Measurements from ENCODE around the gene CLCN4.

The CLCN4 gene

DNA sequence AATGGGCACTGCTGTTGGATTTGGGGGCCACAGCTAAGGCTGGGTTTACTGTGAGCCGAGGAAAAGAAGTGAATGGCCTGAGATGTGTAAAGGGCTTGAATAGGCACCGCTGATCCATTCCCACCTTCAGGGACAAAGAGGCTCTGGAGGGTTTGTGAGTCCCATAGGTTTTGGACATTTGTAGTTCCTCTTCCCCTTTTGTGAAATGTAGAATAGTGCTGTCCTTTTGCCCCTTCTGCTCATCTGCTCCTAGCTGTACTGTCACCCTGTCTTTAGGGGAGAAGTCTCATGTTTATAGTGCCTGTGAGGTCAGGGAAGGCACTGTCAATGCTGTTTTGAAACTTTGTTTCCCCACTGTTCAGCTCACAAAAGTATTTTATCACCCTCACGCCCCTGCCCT, 26.4 kb upstream of the CLCN4 start:
- DNase-seq (ENCODE audit: low read depth) = no peak

DNA sequence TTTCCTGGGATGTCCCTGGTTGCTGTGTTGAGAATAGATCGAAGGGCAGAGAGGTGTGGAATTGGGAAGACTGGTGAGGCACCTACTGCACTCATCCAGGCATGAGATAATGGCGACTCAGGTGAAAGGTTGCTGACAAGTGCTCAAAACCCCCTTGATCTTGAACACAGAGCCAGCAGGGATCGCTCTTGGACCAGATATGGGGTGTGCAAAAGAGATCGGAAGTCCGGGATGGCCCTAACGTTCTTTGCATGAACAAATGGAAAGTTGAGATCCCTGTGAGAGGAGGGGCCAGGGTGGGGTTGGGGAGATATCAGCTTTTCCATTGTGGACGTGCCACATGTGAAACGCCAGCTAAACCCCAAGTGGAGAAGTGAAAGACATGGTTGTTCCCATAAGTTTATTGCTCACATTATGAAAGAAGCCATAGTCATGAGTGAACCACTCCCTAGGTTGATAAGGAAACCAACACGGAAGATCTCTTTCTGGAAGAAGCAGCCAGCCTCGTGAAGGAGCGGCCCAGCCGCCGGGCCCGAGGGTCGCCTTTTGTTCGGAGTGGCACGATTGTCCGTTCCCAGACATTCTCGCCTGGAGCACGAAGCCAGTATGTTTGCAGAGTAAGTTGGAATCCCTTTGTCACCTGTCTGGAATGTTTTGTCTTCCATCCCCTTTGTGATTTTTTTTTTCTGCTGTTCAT, 22.6 kb upstream of the CLCN4 start:
- no peak for DNase-seq (ENCODE audit: low read depth)

DNA sequence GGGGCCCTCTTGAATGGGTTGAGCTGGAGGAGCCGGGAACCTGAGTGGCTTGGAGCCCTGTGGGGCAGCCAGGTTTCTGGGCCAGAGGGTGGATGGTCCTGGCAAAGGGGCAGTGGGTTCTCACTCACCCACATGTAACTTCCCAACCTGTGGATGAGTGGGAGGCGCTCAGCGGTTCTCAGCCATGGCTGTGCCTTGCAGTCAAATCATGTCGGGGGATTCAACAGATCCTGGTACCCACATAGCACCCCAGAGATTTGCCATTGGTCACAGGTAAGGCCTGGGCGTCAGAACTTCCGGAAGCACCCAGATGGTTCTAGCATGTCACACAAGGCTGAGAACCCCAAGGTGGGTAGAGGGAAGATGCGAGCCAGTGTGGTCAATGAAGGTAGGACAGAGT, 21.9 kb upstream of the CLCN4 start:
- no peak for DNase-seq (ENCODE audit: low read depth)

- DNase-seq (ENCODE audit: low read depth) = no peak
These were observed 21.0 kb upstream of the CLCN4 start for GRCh38 chrX:10135561-10136399.

DNA sequence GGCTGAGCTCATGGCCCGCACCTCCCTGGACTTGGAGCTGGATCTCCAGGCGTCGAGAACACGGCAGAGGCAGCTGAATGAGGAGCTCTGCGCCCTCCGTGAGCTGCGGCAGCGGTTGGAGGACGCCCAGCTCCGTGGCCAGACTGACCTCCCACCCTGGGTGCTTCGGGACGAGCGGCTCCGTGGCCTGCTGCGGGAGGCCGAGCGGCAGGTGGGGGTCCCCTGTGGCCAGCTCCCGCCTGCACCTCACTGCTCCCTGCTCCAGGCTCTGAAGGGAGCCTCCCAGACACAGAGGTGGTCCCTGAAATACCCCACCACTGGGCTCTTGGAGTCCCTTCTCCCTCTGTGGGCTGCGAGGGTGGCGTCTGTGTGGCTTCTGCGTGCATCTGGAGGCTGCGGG, 18.0 kb upstream of the CLCN4 start:
- DNase-seq (ENCODE audit: low read depth) = no peak

GRCh38 chrX:10140264-10140663, 16.5 kb upstream of the CLCN4 start:
- no peak for DNase-seq (ENCODE audit: low read depth)

- no peak for DNase-seq (ENCODE audit: low read depth)
These were observed 14.7 kb upstream of the CLCN4 start for GRCh38 chrX:10142041-10142599.

DNA sequence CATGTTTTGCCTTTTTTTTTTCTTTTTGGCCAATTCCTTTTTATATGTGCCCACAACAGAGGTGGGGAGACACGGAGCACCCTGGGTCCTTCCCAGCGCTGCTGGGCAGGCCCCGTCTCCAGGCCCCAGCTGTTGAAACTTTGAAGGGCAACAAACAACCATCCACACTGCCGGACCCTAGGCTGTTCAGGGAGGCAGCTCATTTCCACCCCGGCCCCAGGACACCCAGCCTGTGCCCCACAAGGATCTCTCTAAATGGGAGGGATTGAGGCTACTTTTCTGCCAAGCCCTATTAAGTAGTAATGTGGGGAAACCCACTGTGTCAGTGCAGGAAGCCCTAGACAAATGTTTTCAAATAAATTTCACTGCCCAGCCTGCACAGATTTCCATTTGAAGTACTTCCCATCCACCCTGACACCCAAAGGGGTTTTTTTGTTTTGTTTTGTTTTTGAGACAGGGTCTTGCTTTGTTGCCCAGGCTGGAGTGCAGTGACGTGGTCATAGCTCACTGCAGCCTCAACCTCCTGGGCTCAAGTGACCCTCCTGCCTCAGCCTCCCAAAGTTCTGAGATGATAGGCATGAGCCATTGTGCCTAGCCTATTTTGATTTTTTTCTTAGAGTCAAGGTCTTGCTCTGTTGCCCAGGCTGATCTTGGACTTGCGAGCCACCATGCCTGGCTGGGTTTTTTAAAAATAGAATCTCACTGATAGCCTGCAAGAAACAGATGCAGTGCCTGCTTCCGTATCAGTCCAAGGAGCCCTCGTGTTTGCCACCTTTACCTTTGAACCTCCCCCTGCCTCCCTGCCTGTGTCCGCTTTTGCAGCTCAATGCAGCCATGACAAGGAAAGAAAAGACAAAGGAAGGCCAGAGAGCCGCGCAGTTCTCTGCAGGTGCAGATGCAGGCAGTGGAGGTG, 13.4 kb upstream of the CLCN4 start:
- DNase-seq (ENCODE audit: low read depth) = no peak

DNA sequence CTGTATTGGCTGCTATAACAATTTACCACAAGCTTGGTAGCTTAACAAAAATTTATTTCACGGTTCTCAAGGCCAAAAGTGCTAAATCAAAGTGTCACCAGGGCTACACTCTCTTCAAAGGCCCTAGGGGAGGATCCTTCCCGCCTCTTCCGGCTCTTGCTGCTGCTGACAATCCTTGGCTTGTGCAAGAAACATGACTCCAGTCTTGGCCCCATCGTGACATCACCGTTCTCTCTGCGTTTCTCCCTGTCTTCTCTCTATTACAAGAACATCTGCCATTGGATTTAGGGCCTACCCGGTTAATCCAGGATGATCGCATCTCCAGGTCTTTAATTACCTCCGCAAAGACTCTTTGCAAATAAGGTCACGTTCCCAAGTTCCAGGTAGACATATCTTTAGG, 10.4 kb upstream of the CLCN4 start:
- no peak for DNase-seq (ENCODE audit: low read depth)

DNA sequence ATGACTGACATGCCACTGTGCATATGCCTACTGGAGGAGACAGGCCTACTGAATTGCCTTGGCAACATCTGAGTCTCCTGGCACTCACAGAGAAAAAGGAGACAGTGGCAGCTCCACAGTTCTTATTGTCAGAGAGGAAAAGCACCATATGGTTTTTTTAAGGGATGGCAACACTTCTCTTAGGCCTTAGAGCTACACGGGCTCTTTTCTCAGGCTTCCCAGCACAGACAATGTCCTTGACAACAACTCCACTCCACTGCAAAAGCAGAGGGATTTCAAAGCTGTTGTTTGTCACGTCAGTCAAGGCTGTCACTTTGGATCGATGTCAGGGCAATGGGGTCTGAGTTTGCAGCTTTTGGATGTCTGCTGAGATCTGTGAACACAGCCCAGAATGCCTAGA, 4.7 kb upstream of the CLCN4 start:
- no peak for DNase-seq (ENCODE audit: low read depth)

DNA sequence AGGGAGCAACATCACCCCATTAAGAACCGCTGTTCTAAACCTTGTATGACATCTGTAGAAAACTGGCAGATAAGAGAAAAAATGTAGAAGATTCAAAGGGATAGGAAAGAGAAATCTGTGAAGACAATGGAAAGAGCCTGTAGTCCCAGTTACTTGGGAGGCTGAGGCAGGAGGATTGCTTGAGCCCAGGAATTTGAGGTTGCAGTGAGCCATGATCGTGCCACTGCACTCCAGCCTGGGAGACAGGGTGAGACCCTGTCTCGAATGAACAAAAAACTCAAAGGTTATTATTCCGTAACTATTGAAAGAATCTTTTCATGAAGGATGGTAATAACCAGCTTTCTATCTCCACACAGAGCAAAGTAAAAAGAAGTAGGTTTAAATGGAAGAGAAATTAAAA, 1.6 kb upstream of the CLCN4 start:
- no peak for DNase-seq (ENCODE audit: low read depth)

DNA sequence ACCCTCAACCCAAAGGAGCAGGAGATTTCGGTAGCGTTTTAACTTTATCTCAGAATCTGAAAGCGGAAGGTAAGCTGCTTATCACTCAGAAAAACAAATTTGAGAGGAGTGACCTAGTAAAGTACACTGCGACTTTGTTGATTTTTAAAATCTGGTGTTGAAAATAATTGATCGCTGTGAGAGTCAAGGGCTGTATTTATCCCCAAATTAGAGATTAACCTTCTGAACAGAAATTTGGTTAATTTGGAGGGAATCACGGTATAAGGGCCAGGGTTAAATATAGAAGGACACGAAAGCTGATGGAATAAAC, 212 bp downstream of the CLCN4 start:
- DNase-seq (ENCODE audit: low read depth) = no peak

DNA sequence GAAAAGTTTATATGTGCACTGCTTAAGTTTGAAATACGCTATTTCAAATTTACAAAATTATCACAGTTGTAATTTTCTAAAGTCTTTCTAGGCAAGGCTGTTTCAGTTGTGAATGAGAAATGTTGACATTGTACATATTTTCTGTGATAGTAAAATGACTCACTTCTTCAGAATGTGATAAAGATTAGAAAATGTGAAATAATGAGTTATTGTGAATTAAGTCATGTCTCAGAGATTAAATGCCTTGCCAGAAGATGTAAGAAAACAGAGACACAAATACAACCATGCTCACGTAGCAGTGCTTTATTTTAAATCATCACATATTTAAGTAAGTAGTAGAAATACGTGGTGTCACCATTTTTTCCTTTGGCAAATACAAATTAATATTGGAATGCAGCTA, 768 bp downstream of the CLCN4 start:
- no peak for DNase-seq (ENCODE audit: low read depth)

DNA sequence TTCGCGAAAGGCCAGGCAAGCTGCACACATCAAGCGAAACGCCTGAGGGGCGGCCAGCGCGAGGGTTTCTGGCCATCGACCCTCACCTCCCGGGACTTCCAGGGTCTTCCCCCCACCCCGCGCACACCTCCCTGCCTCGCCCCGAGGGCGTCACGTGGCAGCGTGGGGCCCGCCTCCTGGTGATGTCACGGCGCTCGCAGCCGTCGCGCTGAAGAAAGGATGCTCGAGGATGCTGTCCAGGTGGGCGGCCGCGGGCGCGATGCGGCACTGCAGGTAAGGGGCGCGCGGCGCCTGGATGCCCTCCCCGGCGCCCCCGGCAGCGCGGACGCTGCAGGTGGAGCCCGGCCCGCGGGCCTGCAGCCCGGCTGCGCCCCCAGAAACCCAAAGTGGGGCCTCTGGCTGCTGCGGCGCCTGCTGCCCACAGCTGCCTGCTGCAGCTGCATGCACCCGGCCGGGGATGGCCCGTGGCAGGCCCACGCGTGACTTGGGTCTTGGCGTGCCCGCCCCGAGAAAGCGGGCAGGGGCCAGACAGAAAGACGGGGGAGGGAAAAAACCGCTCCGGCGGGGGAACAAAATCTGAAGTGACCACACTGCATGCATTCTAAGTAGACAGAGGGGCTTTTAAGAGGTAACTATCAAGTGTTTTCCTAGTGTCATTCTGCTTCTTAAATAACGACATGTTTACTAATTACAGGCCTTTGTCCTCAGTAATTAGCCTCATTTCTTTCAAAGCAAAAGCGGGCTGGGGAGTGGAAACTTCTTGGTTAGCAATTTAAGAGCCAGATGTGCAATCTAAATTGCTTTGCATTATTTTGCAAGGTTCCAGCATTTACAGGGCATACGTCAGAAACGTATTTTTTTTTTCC, 1.7 kb downstream of the CLCN4 start:
- no peak for DNase-seq (ENCODE audit: low read depth)

GRCh38 chrX:10159145-10159468, 2.3 kb downstream of the CLCN4 start:
- DNase-seq (ENCODE audit: low read depth) = no peak

DNA sequence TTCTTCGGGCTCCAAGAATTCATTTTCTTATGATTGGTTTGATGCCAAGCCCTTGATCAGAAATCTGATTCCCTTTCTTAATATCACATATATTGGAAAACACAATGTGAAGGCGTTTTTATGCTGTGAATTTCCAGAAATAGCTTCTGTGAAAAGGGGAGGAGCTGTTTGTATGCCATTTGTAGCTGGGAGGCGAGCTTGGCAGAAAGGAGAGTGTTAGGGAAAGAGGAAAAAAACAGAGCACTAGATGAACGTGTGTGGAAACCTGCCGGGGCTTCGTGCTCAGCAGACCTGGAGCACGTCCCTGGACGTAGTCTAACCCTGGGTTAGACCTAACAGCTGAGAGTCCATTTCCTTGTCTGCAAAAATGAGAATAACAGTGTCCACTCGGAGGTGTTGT, 3.4 kb downstream of the CLCN4 start:
- no peak for DNase-seq (ENCODE audit: low read depth)

DNA sequence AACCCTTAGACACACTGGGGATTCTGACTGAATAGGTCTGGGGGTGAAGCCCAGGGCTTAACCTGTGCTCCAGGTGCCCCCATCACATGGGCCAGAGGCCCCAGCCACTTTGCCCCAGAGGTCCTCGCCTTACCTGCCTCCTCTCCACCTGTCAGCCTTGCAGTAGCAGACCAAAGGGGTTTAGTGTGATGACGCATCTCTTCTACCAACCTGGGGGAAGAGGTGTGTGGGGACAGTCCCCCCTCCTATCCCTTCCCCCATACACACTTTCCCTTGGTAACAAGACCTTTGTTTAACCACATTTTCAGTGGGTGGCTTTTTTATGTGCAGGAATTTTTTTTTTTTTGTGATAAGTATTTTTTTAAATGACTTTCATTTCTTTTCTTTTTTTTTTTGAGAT, 6.3 kb downstream of the CLCN4 start:
- no peak for DNase-seq (ENCODE audit: low read depth)

- no peak for DNase-seq (ENCODE audit: low read depth)
These were observed 8.1 kb downstream of the CLCN4 start for GRCh38 chrX:10164879-10165278.

- DNase-seq (ENCODE audit: low read depth) = no peak
These were observed 8.9 kb downstream of the CLCN4 start for GRCh38 chrX:10165580-10166247.

DNA sequence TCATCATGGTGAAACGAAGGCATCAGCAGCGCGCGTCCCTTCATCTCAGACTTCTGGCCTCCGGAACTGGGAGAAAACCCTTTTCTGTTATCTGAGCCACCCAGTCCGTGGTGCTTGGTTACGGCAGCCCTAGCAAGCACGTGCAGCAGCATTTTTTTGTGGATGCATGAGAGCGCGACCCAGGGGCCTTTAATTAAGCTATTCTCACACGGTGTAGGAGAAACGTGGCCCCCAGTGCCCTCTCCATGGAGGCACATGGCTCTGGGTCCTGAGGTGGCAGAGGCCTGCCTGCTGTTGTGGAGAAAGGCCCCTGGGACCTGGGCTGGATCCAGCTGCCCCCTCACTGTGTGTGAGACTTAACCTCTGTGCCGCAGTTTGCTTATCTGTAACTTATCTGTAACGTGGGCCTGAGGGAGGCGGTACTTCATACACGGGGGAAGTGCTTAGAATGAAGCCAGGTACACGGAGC, 9.5 kb downstream of the CLCN4 start:
- no peak for DNase-seq (ENCODE audit: low read depth)

DNA sequence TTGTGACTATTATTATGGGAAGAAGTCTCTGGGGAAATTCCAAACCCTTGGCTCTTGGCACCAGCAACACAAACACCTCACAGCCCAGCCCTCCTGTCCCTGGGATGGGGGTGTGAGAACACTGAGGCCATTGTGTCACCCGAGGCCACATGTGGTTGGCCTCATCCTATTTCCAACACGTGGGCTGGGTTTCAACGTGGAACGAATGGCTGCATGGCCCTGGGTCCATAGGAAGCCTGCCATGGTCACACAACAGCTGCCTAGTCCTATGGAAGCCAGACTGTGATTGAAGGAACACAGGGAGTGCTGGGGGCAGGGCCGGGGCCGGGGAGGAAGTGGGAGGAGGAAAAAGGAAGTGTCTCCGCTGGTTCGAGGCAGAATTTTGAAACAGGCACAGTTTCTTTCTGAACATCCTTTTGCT, 10.0 kb downstream of the CLCN4 start:
- DNase-seq (ENCODE audit: low read depth) = no peak

Data from activated T-cell treated with anti-CD3 and anti-CD28 coated beads for 1 hour (primary cell).